A549 treated with dexamethasone at 1 μM for 4 hours (cell line): Measurements from ENCODE around the gene ADCY5. TPM values are rescaled to one million over a fixed set of nuclear protein-coding genes. Genes with fewer than 3 reads are reported as not detected.

Source experiments
- total RNA-seq: library from RNA; stranded (reverse); fragments of 200-300 nt; extraction: Qiagen RNA extraction; gene quantifications from 5 replicates; pipeline ENCODE4 v1.2.3, GENCODE V29; 2022

The ADCY5 gene
- 0.45 to 1.1 TPM (median 0.56 TPM) in 5 replicates for total RNA-seq

DNA sequence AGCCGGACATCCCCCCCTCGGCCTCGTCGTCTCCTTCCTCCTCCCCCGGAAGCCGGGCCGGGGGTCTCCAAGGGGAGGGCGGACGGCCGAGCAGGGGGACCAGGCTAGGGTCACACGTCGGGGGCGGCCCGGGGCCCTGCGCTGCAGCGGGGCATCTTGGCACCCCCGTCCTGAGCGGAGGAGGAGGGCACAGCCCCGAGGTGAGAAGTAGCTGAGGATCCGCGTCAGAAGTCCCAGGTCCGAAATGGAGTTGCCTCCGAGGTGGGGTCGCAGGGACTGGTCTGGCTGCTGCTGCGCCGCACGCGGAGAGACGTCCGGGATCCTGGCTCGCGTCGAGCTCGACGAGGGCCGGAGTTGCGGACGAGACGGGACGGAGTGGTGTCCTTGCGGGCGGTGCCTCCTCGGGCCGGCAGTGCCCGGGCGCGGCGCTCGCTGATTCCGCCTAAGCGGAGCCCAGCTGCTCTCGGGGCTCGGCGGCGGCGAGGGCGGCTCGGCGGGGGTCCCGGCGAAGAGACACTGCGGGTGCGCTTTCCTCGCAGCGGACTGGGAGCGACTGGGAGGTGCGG lies at the start of gene ADCY5:
TSS of gene ADCY5 (minus strand) at position 555 of the 566 bp plus-strand sequence. CDS start at position 10, 545 bp downstream.

Other genes with a start within 250 kb of the ADCY5 start
- gene SEC22A, start 247.1 kb downstream of the ADCY5 start, total RNA-seq, result 18.6 to 21.5 TPM (median 20.0 TPM) in 5 replicates
- gene HACD2, start 136.0 kb upstream of the ADCY5 start, total RNA-seq, result 29.0 to 39.8 TPM (median 35.6 TPM) in 5 replicates